OCI-LY1 (cell line): Measurements from ENCODE around the gene PSORS1C2.

Experiments used
- H2AFZ ChIP-seq: fragments of 200-600 bp; sonication (generic), shearing (Covaris generic); 2 replicates; pipeline ENCODE4 v1.6.0; 2014; ENCODE audit warnings: antibody characterized with exemption, mild to moderate bottlenecking, low read length
- H3F3A ChIP-seq: fragments of 200-600 bp; sonication (generic), shearing (Covaris generic); 2 replicates; pipeline ENCODE4 v1.6.0; 2014; ENCODE audit warnings: mild to moderate bottlenecking, antibody characterized with exemption, low read length, moderate library complexity; ENCODE audit not compliant: insufficient read depth
- H3K27ac ChIP-seq: fragments of 200-600 bp; sonication (generic); 2 replicates; pipeline ENCODE4 v1.5.1; 2014; ENCODE audit warnings: low read length, mixed run types, mild to moderate bottlenecking, low read depth; ENCODE audit not compliant: poor library complexity, severe bottlenecking
- H3K27me3 ChIP-seq: fragments of 200-600 bp; sonication (generic); 2 replicates; pipeline ENCODE4 v1.6.0; 2014; ENCODE audit warnings: antibody characterized with exemption, mild to moderate bottlenecking, low read length, moderate library complexity; ENCODE audit not compliant: insufficient read depth
- H3K36me3 ChIP-seq: fragments of 200-600 bp; sonication (generic); 2 replicates; pipeline ENCODE4 v1.6.1; 2014; ENCODE audit warnings: mild to moderate bottlenecking, antibody characterized with exemption, low read length, moderate library complexity, mixed read lengths; ENCODE audit not compliant: insufficient read depth
- H3K4me1 ChIP-seq: fragments of 200-600 bp; sonication (generic); 2 replicates; pipeline ENCODE4 v1.5.1; 2014; ENCODE audit warnings: mild to moderate bottlenecking, low read length, moderate library complexity; ENCODE audit not compliant: insufficient read depth, severe bottlenecking
- H3K4me2 ChIP-seq: fragments of 200-600 bp; sonication (generic), shearing (Covaris generic); 2 replicates; pipeline ENCODE4 v1.6.1; 2014; ENCODE audit warnings: low read length
- H3K4me3 ChIP-seq: fragments of 200-600 bp; sonication (generic); 2 replicates; pipeline ENCODE4 v1.5.1; 2014; ENCODE audit warnings: low read length, low read depth, mild to moderate bottlenecking, mixed read lengths; ENCODE audit not compliant: poor library complexity, severe bottlenecking
- H3K79me2 ChIP-seq: fragments of 200-600 bp; shearing (Covaris generic); 2 replicates; pipeline ENCODE4 v1.6.1; 2016; ENCODE audit warnings: mixed run types, low read length, mixed read lengths; ENCODE audit not compliant: insufficient read depth
- H3K9ac ChIP-seq: fragments of 200-600 bp; sonication (generic), shearing (Covaris generic); 2 replicates; pipeline ENCODE4 v1.6.1; 2014; ENCODE audit warnings: mild to moderate bottlenecking, low read length, mixed read lengths
- H3K9me2 ChIP-seq: fragments of 200-600 bp; sonication (generic), shearing (Covaris generic); 2 replicates; pipeline ENCODE4 v1.6.1; 2014; ENCODE audit warnings: low read depth, mild to moderate bottlenecking, low read length, mixed read lengths
- H3K9me3 ChIP-seq: fragments of 200-600 bp; shearing (Covaris generic); 2 replicates; pipeline ENCODE4 v1.6.1; 2014; ENCODE audit warnings: low read length, mixed read lengths
- H4K20me1 ChIP-seq: fragments of 200-600 bp; sonication (generic), shearing (Covaris generic); 2 replicates; pipeline ENCODE4 v1.6.0; 2016; ENCODE audit warnings: mild to moderate bottlenecking, low read length; ENCODE audit not compliant: insufficient read depth
- EZH2 ChIP-seq: fragments of 200-600 bp; sonication (generic), shearing (Covaris generic); IDR thresholded peaks from 2 replicates; pipeline ENCODE4 v1.8.0; 2017; ENCODE audit warnings: borderline replicate concordance, mixed run types, mild to moderate bottlenecking, antibody characterized with exemption, low read length, moderate library complexity, mixed read lengths
- TF ChIP-seq, protein P1 (sequence below): fragments of 200-600 bp; sonication (generic), shearing (Covaris generic); IDR thresholded peaks from 2 replicates; pipeline ENCODE4 v1.5.1; 2017; ENCODE audit warnings: mild to moderate bottlenecking, antibody characterized with exemption, low read length, moderate library complexity, mixed read lengths

PSORS1C2 gene

DNA sequence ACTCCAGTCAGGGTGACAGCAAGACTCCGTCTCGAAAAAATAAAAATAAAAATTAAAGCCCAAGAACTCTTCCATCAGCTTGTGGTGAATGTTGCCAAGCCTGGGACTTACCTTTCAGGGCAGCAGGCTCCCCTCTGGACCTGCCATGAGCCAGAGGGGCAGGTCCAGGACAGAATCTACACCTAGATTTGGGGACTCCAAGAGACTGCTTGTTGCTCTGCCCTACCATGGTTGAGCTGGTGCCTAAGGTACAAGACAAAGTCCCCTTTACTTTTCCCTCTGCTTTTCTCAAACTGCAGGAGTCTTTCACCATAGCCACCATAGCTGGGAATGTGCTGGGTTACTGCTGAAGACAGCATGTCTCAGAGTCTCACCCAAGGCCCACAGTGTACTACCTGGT, 35.7 kb downstream of the PSORS1C2 start:
- no peaks in the 10 kb centered on the region for H3F3A ChIP-seq
- H3K27ac ChIP-seq = no peak overlapping the region
- H3K4me2 ChIP-seq = no peak overlapping the region
- no peak for TF ChIP-seq EZH2
- TF ChIP-seq, protein P1, sequence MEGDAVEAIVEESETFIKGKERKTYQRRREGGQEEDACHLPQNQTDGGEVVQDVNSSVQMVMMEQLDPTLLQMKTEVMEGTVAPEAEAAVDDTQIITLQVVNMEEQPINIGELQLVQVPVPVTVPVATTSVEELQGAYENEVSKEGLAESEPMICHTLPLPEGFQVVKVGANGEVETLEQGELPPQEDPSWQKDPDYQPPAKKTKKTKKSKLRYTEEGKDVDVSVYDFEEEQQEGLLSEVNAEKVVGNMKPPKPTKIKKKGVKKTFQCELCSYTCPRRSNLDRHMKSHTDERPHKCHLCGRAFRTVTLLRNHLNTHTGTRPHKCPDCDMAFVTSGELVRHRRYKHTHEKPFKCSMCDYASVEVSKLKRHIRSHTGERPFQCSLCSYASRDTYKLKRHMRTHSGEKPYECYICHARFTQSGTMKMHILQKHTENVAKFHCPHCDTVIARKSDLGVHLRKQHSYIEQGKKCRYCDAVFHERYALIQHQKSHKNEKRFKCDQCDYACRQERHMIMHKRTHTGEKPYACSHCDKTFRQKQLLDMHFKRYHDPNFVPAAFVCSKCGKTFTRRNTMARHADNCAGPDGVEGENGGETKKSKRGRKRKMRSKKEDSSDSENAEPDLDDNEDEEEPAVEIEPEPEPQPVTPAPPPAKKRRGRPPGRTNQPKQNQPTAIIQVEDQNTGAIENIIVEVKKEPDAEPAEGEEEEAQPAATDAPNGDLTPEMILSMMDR = no peak
- H3K27me3 ChIP-seq = no peaks in the 10 kb centered on the region
- H2AFZ ChIP-seq = no peak overlapping the region
- no peaks in the 10 kb centered on the region for H3K36me3 ChIP-seq
- no peaks in the 10 kb centered on the region for H3K4me1 ChIP-seq
- H3K9ac ChIP-seq = no peak overlapping the region
- H3K9me3 ChIP-seq = no peaks in the 10 kb centered on the region
- H3K9me2 ChIP-seq = no peaks in the 10 kb centered on the region
- H3K4me3 ChIP-seq = no peak overlapping the region
- H3K79me2 ChIP-seq = no peaks in the 10 kb centered on the region
- no peaks in the 10 kb centered on the region for H4K20me1 ChIP-seq

DNA sequence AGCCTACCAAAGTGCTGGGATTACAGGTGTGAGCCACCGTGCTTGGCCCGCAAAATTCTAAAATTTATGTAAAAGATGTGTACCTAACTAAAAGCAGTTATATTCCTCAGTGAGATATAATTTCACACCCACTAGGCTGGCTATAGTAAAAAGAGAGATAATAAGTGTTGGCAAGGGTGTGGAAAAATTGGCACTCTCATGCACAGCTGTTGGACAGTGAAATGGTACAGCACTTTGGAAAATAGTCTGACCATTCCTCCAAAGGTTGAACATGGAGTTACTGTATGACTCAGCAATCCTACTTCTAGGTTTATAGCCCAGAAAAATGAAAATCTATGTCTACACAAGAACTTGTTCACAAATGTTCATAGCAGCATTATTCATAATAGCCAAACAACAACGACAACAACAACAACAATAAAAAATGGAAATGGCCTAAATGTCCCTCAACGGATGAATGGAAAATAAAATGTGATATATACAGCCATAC, 40.4 kb downstream of the PSORS1C2 start:
- Histone ChIP-seq H3K36me3 (no peaks in the 10 kb centered on the region), H3K79me2 (no peaks in the 10 kb centered on the region), H3K9me3 (no peaks in the 10 kb centered on the region), H3K4me3 (no peak overlapping the region), H4K20me1 (no peaks in the 10 kb centered on the region), H3K4me2 (no peak overlapping the region), H3K9me2 (no peaks in the 10 kb centered on the region), H3K27me3 (no peaks in the 10 kb centered on the region), H3K9ac (no peak overlapping the region), H3F3A (no peaks in the 10 kb centered on the region), H3K27ac (no peak overlapping the region), H2AFZ (no peak overlapping the region), H3K4me1 (no peaks in the 10 kb centered on the region)
- TF ChIP-seq, protein P1 = no peak
- TF ChIP-seq EZH2 = no peak

DNA sequence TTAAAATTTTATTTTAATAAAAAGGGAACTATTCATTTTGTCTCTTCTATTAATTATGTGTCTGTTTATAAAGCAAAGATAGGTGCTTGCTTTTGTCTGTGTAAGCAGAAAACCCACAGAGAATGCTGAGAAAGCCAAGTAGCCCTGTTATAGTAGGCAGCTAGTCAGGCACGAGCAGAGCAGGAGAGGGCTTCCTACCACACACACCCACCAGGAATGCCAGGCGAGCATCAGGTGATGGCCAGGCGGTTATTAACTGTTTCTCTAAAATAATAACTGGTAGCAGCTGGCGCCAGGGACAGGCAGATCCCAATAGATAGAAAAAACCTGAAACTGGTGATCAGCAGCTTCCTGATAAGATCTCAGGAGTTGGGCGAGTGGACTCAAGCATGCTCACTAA, 42.2 kb downstream of the PSORS1C2 start:
- Histone ChIP-seq H3K9ac (no peak overlapping the region), H3K4me2 (no peak overlapping the region)

More for the DNA sequence above, 42.2 kb downstream of the PSORS1C2 start:
- Histone ChIP-seq H3K4me1 (no peaks in the 10 kb centered on the region), H2AFZ (no peak overlapping the region), H3K27ac (no peak overlapping the region), H3K9me2 (no peaks in the 10 kb centered on the region), H3K36me3 (no peaks in the 10 kb centered on the region), H3K9me3 (no peaks in the 10 kb centered on the region), H3K79me2 (no peaks in the 10 kb centered on the region), H3K27me3 (no peaks in the 10 kb centered on the region), H3K4me3 (no peak overlapping the region), H4K20me1 (no peaks in the 10 kb centered on the region), H3F3A (no peaks in the 10 kb centered on the region)
- TF ChIP-seq EZH2 = no peak
- TF ChIP-seq, protein P1 = no peak
